ENCODE measurements around the gene PTPRM.

GRCh38 chr18:7927119-7927518, 360.0 kb downstream of the PTPRM start:
- TF ChIP-seq POLR2A (IDR thresholded peaks at IDR 0.05) (no peak), CTCF (IDR thresholded peaks at IDR 0.05) (no peak)
